Muscle of arm (tissue), 12 donors: ENCODE data around the gene SHB. TPM values are rescaled to one million over a fixed set of nuclear protein-coding genes. Genes with fewer than 3 reads are reported as not detected.

Experiments
- DNase-seq: peaks from one replicate; pipeline ENCODE4 v3.0.0-alpha.2; 2013
- polyA plus RNA-seq, 12 donors: library from polyadenylated mRNA; unstranded; fragments of 120-200 nt; gene quantifications; one replicate each; pipeline ENCODE4 v1.2.1, GENCODE V29; 2013; ENCODE audit not compliant: insufficient read length in 12 of 12

SHB gene
- polyA plus RNA-seq, 12 donors, result 4.3 to 11.0 (median 6.3) TPM; not detected in 1

- DNase-seq, result no peak
Measured at GRCh38 chr9:38026021-38026809, 42.8 kb downstream of the SHB start.

GRCh38 chr9:38025166-38025565, 43.9 kb downstream of the SHB start:
- no peak for DNase-seq

- DNase-seq, result no peak
Measured at GRCh38 chr9:38024036-38024681, 44.9 kb downstream of the SHB start.

- DNase-seq, result no peak
Measured at GRCh38 chr9:38023661-38024035, 45.4 kb downstream of the SHB start.

GRCh38 chr9:38022995-38023394, 46.0 kb downstream of the SHB start:
- no peak for DNase-seq

- DNase-seq, result no peak
Measured at GRCh38 chr9:38022203-38022895, 46.7 kb downstream of the SHB start.

- DNase-seq, result no peak
Measured at GRCh38 chr9:38020151-38021076, 48.6 kb downstream of the SHB start.

- no peak for DNase-seq
Measured at GRCh38 chr9:38019731-38020130, 49.3 kb downstream of the SHB start.

GRCh38 chr9:38018958-38019602, 49.9 kb downstream of the SHB start:
- DNase-seq, result no peak

- DNase-seq, result no peak
Measured at GRCh38 chr9:38018241-38018957, 50.6 kb downstream of the SHB start.

GRCh38 chr9:38017885-38018186, 51.2 kb downstream of the SHB start:
- DNase-seq, result no peak

GRCh38 chr9:38017149-38017884, 51.7 kb downstream of the SHB start:
- DNase-seq, result no peak

GRCh38 chr9:38016375-38017135, 52.5 kb downstream of the SHB start:
- no peak for DNase-seq

GRCh38 chr9:38015906-38016305, 53.1 kb downstream of the SHB start:
- DNase-seq, result no peak

- no peak for DNase-seq
Measured at GRCh38 chr9:38015266-38015665, 53.8 kb downstream of the SHB start.

GRCh38 chr9:38012767-38013450, 56.1 kb downstream of the SHB start:
- no peak for DNase-seq

GRCh38 chr9:38011991-38012390, 57.0 kb downstream of the SHB start:
- DNase-seq, result no peak

GRCh38 chr9:38010918-38011704, 57.9 kb downstream of the SHB start:
- DNase-seq, result no peak
